HG03575 (cell line): ENCODE data around the gene HSD11B2.

ENCODE experiments used
- ATAC-seq: cut with Tn5 transposase; IDR thresholded peaks from one replicate; pipeline ENCODE4 v1.9.1; 2021; ENCODE audit not compliant: unreplicated experiment, insufficient number of reproducible peaks, low FRiP score; ENCODE audit errors: extremely low read depth

The HSD11B2 gene

GRCh38 chr16:67429799-67430503 is 970 bp upstream of the HSD11B2 start:
- no peak for ATAC-seq

DNA sequence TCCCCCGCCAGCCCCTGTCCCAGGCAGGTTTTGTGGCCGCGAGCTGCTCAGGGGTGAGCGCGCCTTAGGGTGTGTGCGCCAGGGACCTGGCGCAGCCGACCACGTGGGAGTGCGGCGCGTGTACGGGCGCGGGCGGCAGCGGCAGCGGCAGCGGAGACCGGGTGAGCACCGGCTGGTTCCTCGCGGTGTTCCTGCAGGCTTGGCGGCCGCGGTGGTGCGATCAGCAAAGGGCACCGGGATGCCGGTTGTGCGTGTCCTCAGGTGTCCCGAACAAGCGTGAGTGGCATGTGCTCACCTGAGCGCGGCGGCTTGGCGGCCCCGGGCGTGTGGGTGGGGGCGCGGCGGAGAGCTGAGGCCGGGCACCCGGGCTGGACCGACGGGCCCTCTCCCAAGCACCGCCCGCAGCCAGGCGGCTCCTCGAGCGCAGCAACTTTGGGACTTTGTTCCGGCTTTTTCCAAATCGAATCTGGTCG is 381 bp upstream of the HSD11B2 start:
- no peak for ATAC-seq

GRCh38 chr16:67431775-67432505 is 1.0 kb downstream of the HSD11B2 start:
- ATAC-seq: no peak

DNA sequence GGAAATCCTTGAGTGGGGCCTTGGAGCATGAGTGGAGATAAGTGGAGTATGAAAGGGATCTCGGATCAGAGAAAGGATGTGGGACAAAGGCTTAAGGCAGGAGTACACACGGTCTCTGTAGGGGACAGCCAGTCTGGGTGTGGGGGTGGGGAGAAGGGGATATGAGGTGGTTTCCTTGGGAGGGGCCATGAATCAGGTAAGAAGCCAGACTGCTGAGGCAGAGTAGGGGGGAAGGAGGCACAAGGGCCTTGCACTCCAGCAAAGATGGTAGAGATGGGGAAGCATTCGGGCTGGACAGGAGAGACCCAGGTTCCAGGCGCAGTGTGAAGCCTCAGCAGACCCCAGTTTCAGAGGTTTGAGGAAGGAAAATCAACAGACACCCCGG is 1.6 kb downstream of the HSD11B2 start:
- no peak for ATAC-seq

GRCh38 chr16:67433131-67433719 is 2.3 kb downstream of the HSD11B2 start:
- no peak for ATAC-seq

- ATAC-seq: no peak
These were observed 4.8 kb downstream of the HSD11B2 start for GRCh38 chr16:67435758-67436164.

- no peak for ATAC-seq
These were observed 5.8 kb downstream of the HSD11B2 start for GRCh38 chr16:67436640-67437193.

DNA sequence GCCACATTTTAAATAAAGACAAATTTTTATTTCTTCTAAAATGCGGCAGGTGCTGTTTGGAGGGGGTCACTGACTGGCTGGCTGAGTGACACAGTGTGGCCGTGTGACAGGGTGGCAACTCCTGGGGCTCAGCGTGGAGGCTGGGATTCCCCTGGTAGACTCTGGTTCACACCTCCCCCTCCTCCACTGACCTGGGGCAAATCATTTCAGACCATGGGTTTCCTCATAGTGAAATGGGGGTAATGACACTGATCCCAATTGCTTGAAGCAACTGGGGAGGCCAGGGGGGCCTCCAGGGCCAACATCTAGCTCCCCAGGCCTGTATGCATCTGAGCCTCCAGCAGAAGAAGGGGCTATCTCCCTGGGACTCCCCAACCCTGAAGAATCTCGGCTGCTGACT is 6.6 kb downstream of the HSD11B2 start:
- ATAC-seq: no peak

DNA sequence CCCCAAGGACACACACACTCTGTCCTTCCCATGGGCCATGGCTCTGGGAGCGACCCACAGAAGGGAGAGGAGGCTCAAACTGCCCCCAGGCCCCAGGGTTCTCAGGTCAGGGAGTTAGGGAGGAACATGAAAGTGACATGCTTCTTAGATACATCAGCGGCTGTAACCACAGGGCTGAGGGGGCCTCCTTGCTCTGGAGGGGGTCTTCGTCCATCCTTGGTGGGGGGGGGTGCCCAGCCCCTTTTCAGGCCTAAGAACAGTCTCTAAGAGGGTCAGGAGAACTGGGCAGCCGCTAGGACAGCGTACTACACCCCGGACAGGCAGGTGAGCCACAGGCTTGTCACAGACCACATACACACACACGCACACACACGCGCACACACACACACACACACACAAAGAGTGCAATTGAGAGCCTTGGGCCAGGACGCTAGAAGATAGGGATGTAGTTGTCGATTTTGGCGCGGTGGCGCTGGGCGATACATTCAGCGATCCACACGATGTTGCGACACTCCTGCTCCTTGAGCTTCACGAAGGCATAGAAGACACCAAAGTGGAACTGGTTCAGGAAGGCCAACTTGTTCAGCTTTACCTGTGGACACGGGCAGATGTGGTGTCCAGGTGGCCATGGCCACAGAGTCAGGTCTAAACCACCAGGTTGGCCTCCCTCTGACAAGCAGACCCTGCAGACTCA is 7.3 kb downstream of the HSD11B2 start:
- no peak for ATAC-seq

DNA sequence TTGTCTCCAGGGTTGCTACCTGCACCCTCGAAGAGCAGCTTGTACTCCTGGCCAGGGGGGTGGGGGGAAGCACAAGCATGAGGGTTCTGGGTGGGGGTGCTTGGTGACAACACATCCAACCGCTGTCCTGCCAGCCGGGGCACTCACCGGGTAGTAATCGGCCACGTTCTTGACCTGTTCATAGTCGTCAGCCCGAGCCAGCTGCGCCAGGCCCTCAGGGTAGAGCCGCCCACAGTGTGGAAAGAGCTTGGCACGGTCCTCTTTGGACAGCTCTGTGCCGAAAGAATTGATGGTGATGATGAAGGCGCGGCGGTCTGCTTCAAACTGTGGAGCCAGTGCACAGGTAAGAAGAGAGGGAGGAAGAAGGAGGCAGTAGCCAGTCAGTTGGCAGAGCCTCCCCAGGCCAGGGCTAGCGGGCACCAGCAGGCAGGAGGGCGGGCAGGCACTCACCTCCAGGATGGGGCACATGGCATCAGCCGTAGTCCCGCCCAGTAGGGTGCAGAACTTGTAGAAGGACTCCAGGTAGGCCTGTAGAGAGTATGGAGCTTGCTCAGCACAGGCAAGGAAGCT is 8.0 kb downstream of the HSD11B2 start:
- no peak for ATAC-seq

- ATAC-seq: no peak
These were observed 10.4 kb downstream of the HSD11B2 start for GRCh38 chr16:67441271-67441753.

DNA sequence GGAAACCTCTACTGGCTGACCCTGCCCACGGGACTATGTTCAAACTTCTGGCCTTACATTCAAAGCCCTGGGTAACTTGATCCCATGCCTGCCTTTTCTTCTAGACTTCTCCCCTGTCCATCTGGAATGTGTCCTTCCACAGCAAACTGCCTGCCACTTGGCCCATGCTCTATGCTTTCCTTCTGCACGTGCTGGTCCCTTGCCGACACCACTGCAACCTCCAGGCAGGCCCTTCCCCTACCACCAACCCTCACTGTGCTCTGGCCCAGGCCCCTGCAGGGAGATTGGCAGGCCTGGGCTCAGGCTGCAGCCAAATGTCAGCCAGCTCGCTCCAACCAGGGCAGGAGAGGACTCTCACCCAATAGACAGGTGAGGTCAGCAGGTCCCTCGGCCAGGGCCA is 11.0 kb downstream of the HSD11B2 start:
- ATAC-seq: no peak

DNA sequence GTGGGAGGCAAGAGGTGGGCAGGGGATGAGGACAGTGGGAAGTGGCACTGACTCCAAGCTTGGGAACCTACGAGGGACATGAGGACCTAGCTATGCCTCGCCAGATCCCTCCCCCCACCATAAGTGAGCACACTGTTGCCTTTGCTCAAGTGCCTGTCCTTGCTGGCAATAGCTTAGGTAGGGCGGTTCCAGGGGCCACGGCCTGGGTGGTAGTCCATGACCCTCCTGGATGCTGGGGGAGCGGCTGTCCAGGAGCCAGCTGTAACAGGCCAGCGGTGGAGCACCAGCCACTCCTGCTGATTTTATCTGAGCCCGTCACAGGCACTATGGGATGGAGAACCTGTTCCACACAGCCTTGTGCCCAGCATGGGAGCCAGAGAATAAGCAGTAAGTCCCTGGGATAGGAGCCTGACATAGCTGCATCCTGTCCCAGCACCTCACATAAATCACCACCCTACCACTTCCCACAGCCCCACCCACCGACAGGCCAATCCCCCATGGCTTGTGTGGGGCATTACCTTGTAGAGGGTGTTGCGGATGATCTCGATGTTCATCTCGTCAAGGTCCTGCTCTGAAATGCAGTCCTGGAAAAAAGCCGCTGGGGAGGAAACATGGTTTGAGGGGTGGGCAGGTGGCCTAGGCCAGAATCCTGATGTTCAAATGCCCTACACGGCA is 11.8 kb downstream of the HSD11B2 start:
- no peak for ATAC-seq

DNA sequence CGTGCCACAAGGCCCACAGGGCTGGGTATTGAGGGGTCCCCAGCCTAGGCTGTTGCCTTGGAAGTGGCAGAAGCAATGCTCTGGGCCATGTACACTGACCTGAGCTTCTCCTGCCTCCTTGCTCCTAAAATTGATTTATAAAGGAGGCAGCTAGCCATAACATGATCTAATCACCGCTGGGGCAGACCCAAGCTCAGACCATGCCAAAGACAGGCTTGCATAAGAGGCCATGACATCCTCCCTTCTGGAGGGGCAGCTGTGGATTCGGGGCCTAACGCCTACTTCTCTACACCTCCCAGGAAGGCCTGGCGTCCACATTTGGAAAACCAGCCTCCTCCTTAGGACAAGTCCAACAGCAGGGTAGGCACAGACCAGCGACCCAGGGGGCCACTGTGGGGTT is 12.3 kb downstream of the HSD11B2 start:
- no peak for ATAC-seq

GRCh38 chr16:67444259-67445125 is 13.6 kb downstream of the HSD11B2 start:
- no peak for ATAC-seq

DNA sequence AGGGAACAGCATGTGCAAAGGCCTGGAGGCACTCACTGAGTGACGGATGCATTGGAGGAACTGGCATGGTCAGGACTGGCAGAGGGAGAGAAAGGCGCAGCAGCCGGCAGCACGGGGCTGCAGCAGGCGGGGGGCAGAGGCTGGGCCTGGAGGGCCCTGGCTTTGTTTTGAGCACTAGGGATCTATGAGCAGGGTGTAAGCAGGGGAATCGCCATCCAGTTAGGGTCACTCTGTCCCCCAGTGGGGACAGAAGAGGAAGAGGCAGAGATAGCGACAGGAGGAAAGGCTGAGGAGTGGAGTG is 14.2 kb downstream of the HSD11B2 start:
- ATAC-seq: no peak

- ATAC-seq: no peak
These were observed 14.6 kb downstream of the HSD11B2 start for GRCh38 chr16:67445441-67445912.
